Activated CD8-positive, alpha-beta memory T cell treated with anti-CD3 and anti-CD28 coated beads for 1 hour (primary cell): ENCODE data around the gene IRF3.

Source experiments
- DNase-seq, 2 donors: peaks; one replicate each; pipeline ENCODE4 v3.0.0-alpha.2; 2020; ENCODE audit warnings: low read depth in 1 of 2; ENCODE audit errors: extremely low read depth in 1 of 2

Gene IRF3

DNA sequence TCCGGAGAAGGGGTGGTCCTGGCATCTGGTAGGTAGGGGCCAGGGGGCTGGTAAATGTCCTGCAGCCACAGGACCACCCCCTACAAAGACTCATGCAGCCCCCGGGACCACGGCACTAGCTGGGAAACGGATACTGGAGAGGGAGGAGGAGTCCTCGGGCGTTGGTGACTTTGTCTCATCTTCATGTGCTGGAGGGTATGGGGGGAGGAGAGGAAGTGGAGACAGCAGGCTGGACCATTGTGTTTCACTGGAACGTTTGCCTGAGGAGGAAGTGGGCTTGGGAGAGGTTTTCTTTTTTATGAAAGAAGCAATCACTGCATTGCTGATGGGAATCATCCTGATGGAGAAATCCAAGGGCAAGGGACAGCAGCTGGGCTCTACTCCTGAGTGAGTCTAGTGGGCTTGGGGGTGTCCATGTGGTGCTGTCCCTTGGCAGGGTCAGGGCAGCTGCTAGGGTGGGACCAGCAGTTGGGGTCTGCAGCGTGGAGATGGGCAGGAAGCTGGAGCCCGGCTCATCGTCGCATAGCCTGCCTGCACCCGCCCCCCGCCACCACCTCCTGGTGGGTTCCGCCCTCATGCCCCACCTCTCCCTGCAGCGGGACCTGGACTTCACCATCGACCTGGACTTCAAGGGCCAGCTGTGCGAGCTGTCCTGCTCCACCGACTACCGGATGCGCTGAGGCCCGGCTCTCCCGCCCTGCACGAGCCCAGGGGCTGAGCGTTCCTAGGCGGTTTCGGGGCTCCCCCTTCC is 22.1 kb upstream of the IRF3 start:
- no peak for DNase-seq

DNA sequence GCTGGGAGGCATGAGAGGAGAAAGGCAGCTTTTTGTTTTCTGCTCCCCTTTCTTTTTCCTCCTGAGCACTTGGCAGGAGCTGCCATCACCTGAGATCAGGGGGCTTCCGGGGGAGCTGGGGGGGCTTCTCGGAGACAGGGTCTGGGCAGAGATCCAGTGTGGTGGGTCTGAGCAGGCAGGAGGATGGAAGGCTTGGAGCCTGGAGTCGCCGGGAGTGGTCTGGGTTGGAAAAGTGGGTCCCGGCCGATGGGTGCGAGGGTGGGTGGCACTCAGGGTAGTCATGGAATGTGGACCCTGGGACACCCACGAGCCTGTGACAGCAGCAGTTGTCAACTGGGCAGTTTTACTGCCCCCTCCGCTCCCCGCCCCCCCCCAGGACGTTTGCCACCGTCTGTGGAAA is 21.5 kb upstream of the IRF3 start:
- DNase-seq: no peak

DNA sequence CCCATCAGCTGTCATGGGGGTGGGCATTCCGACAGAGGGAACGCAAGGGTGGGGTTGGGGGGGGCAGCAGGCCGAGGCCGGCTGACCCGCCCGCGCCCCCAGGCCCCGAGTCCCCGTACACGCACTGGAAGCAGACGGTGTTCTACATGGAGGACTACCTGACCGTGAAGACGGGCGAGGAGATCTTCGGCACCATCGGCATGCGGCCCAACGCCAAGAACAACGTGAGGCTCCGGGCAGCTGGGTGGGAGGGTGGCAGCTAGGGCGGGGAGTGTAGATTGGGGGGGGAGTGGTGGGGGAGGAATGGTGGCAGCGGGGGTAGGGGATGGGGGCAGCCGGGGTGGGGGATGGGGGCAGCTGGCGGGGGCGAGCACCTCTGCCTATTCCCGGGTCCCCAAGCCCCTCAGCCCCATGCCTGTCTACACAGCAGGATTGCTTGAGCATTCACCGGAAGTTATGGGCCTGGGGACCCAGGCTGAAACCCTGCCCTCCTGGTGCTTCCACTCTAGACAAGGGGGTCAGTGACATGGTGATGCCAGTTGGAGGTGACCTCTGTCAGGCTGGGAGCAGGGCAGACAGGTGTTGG is 20.9 kb upstream of the IRF3 start:
- DNase-seq: no peak

- DNase-seq: no peak
These were observed 20.2 kb upstream of the IRF3 start for GRCh38 chr19:49685845-49686332.

- DNase-seq: no peak
These were observed 19.4 kb upstream of the IRF3 start for GRCh38 chr19:49684983-49685553.

DNA sequence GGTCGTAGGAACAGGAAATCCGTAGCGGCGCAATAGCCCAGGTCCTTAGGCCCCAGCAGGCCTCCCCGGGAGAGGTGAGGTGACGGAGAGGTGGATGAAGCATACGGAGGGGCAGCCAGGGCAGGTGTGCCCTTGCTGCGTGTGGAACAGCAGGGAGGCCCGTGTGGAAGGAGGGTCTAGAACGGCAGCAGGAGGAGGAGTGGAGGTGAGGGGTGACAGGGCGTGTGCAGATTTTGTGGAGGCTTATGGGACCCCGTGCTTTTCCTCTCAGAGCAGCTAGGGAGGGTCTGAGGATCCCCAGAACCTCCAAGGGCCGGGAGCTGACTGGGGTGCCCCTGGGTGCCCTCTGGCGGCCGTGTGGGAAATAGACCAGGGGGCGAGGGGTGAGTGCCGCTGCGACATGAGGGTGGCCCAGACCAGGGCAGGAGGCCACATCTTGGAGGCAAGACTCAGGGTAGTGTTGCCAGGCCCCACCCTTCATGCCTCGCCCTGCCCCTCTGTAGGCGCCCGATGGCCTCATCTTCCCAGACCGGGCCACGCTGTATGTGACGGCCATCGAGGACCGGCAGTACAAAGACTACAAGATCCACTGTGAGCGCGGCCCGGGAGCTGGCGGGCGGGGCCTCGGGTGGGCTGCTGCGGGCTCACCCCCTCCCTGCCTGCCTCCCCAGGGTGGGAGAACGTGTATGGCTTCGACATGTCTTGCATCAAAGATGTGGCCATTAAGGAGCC is 18.8 kb upstream of the IRF3 start:
- no peak for DNase-seq

GRCh38 chr19:49683814-49684250 is 18.2 kb upstream of the IRF3 start:
- no peak for DNase-seq

DNA sequence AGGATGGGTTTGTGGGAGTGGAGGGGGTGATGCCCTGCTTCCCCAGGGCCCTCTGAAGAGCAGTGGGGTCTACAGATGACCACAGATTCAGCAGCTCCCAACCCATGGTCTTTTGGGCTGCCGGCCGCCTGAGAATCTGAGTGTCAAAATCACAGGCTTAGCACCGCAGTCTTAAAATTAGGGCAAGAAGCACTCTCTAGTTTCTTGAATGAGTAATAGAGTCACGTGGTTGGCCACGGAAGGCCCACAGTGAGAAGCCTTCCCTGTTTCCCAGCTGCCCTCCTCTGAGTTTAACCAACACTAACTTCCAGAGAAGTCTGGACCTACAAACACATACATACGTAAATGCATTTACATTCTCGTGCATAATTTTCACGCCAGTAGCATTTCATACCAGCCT is 16.6 kb upstream of the IRF3 start:
- DNase-seq: no peak

GRCh38 chr19:49681830-49682229 is 16.2 kb upstream of the IRF3 start:
- DNase-seq: no peak

DNA sequence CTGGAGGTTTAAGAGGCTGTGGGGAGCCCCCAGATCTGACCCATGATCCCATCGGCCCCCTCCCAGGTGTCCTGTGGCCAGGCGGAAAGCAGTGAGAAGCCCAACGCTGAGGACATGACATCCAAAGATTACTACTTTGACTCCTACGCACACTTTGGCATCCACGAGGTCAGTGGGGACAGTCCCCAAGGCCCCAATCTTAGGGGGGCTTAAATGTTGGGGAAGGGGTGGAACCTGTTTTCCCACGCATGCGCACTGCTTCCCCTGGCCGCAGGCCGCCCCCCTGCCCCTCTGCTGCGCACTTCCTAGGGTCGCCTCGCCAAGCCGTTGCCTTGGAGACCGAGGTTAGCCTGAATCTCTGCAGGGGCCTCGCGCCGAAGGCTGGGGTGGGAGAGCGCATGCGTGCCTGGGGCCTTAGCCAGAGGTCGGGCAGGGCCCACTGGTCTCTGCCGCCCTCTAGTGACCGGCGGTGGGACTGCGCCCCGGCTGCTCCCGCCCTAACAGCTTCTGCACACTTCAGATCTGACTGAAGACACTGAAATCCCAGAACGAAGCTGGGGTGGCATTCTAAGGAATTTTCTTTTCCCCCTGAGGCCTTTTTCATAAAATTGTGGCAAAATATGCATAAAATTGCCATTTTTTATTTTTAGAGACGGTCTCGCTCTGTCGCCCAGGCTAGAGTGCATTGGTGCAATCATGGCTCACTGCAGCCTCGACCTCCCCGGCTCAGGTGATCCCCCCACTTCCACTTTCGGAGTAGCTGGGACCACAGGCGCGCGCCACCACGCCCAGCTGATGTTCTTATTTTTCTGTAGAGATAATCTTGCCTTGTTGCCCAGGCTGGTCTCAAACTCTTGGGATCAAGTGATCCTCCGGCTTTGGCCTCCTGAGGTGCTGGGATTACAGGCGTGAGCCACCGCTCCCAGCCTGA is 15.0 kb upstream of the IRF3 start:
- peak; percentile 83 to 94 for DNase-seq

DNA sequence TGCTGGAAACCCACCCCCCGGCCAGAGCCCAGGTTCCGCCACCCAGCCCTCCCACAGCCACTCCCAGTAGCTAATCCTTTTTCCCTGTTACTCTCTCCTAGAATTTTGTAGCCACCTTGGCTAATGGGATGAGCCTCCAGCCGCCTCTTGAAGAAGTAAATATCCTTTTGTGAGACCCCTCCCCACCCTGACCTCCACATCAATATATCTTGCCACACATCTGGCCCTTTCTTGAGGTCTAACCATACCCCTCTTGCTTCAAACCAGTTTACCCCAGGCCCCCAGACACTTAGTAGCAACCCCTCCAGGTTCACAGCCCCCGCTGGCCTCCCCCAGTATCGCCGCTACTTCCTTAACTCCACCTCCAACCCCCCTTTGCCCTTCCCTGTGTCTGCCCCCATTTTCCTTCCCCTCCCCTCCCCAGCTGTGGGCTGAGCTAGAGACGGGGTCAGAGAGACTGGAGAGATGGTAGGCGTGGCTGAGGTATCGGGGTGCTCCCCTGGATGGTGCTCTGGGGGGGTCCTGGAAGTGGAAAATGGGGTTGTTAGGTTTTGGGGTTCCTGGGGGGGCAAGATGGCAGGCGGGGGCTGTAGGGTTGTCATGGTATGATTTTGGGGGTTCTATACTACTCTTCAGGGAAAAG is 14.2 kb upstream of the IRF3 start:
- no peak for DNase-seq

DNA sequence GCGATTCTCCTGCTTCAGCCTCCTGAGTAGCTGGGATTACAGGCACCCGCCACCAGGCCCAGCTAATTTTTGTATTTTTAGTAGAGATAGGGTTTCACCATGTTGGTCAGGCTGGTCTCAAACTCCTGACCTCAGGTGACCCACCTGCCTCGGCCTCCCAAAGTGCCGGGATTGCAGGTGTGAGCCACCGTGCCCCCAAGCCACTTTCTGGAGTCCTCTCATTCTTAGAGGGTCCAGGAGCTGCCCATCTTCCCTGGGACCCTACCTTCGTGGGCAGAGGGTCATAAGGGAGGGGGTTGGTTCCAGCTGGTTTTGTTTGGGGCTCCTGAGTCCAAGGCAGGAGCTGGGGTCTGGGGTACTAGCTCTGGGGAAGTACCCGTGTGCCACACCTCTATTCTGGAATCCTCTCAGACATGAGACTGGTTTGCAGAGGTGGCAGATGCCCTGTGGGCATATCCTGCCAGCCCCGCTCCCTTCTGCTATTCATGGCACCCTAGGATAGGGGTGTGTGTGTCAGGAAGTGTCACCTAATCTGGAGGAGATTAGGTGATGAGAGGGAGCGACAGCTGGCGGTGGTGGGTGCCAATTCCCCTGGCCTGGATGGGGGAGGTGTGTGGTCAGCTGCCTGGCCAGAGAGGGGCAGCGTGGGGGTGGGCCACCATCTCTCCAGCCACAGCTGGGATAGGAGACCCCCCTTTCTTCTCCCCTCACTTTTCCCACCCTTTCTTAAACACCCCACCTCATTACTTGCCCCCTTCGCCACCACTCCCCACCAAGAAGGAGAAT is 13.5 kb upstream of the IRF3 start:
- no peak for DNase-seq

DNA sequence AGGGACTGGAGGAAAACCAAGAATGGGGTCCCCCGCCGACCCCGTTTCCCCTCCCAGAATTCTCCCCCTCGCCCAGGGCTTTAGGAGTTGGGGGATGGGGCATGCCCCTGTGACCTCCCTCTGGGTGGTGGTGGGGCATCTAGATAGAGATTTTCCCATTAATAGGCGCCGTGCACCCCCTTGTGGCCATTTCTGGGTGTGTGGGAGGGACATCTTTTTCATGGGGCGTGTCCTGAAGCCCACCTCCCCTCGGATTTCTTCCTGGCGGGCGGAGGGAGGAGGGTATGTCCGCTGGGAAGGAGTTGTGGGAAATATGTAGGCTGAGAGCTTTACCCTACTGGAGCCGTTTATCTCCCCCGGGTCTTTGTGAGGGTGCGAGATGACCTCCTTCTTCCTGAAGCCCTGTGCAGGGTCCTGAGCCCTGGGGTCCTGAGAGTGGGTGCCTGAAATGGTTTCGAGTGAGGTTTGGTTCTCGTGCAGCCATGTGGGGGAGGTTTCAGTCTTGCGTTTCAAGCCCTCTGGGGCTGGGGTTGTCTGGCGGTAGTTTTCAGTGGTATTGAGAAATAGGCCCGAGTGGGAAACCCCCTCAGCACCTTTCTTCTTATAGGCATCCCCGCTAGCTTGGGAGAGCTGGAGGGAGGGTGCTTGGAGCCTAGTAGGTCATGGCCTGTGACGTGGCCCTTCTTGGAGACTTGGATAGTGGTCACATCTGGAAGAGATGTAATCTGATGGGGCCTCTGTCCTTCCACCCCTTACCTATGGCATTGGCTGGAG is 12.4 kb upstream of the IRF3 start:
- peak; percentile 52 to 74 for DNase-seq

GRCh38 chr19:49677231-49677900 is 11.7 kb upstream of the IRF3 start, which contains the start of gene PRMT1:
TSS of gene PRMT1 (plus strand) at chr19:49677271. CDS start at chr19:49677281, 10 bp downstream.
- peak in 1 of 2 donors; percentile 32 for DNase-seq

- DNase-seq: peak; percentile 88 to 98
These were observed 11.2 kb upstream of the IRF3 start for GRCh38 chr19:49676784-49677230.

- peak in 1 of 2 donors; percentile 29 for DNase-seq
These were observed 10.6 kb upstream of the IRF3 start for GRCh38 chr19:49676136-49676783.
